GM19099 (cell line): ENCODE measurements around the gene PCK1.

Source experiments
- POLR2A ChIP-seq: IDR thresholded peaks from 3 replicates; pipeline ENCODE4 v1.6.1; 2011; ENCODE audit warnings: low read depth; ENCODE audit not compliant: insufficient read length; ENCODE audit errors: extremely low read depth

PCK1 gene

GRCh38 chr20:57529160-57529585, 31.7 kb upstream of the PCK1 start:
- no peak for TF ChIP-seq POLR2A

- TF ChIP-seq POLR2A, result no peak
These were observed 31.1 kb upstream of the PCK1 start for GRCh38 chr20:57529810-57530209.

DNA sequence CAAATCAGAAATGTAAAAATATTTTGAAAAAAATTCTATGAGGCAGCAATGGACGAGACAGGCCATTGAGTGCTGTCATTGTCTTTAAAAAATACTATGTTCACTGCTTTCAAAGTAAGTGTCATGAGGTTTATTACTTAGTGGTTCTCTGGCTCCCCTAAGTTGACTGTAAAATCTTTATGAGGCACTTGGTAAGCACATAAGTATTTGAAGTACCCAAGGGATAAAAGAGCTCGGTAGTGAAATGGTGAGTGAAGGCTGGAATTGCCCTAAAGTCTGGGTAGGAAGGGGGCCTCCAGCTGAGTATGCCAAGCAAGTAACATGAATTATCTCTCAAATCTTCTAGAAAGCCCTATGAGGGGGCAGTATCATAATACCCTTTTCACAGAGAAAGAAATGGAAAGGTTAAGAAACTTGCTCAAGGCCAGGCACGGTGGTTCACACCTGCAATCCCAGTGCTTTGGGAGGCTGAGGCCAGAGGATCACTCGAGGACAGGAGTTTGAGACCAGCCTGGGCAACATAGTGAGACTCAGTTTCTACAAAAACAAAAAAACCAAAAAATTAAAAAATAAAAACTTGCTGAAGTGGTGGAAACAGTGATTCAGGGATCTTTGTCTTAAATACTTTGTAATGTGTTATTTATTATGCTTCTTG, 30.5 kb upstream of the PCK1 start:
- no peak for TF ChIP-seq POLR2A

GRCh38 chr20:57532104-57532503, 28.8 kb upstream of the PCK1 start:
- TF ChIP-seq POLR2A, result no peak

- TF ChIP-seq POLR2A, result no peak
These were observed 25.6 kb upstream of the PCK1 start for GRCh38 chr20:57535297-57535696.

- TF ChIP-seq POLR2A, result no peak
These were observed 24.7 kb upstream of the PCK1 start for GRCh38 chr20:57536120-57536708.

DNA sequence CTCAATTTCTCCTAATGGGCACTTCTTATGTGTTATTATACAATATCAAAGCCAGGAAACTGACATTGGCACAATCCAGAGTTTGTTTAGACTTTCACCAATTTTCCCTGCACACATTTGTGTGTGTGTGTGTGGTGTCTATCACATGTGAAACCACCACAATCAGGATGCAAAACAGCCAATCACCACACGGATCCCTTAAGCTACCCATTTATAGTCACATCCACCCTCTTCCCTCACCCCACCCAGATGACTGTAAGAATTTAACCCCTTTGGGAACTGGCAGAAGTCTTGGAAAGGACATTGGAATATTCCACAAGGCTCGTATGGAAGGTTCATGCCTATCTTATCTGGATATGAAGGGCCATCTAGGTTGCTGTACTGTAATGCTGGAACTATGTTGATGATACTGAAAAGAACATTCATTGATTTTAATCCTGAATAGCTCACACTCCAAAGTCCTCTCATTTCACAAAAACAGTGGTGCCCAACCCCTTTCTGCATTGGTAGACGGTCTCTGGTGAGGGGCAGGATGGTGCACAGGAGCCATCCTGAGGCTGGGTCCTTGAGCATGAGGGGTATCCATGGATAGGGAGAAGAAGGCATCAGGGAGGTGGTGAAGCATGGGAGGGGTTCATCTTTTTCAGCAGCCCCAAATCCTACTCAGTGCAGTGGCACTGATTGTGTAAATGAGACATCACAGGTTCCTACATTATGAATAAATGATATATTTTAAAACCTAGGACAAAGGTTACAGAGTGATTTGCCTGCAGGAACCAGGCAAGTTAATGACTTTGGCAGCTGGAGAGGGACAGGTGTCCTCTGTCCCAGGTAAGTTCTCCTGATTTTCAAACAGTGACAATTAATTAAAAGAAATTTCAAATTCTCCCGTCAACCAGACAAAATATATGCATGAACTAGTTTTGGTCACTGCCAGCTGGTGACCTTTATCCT, 23.9 kb upstream of the PCK1 start:
- TF ChIP-seq POLR2A, result no peak

DNA sequence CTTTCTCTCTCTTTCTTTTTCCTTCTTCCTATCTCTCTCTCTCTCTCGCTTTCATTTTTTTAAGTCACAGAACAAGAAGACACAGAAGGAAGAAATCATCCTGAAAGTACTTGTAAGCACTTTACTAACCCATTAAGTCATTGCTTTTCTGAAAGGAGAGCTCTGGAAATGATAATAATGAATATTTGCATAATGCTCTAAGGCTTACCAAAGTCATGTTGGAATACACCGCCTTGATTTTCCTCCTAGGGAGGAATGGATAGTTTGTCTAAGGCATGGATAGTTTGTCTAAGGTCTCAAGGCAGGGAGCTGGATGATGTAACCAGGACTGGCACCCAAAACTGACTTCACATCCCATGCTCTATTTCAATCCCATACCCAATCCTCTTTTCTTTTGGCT, 23.1 kb upstream of the PCK1 start:
- no peak for TF ChIP-seq POLR2A

- no peak for TF ChIP-seq POLR2A
These were observed 21.0 kb upstream of the PCK1 start for GRCh38 chr20:57539889-57540288.

DNA sequence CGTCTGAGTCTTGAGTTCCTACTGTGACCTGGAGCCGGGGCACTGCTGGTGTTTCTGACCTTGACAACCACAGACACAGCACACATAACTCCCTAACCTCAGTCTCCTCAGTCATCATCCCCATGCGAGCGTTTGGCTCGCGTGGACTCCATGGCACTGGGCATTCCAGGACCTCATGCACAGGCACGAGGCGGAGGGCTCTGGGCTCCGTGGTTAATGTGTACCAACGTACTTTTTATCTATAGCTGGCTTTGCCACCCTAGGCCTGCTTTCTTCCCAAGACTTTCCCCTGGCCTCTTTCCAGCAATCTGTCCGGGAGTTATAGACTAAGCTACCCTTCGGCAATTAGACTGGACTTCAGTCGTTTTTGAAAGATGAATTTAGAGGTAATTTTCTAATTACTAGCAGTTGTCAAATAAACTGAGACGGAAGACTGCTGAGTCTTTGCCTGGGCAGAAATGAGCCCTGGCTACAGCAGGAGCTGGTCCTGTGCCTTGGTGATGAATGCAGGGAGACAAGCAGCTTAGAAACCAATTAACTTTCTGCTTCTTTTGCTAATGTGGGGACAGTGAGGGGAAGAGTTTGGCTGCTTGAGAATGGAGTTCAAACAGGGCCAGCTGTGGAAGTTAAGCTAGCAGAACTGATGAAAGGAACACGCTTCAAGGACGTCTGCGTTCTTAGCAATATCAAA, 19.9 kb upstream of the PCK1 start:
- no peak for TF ChIP-seq POLR2A

- no peak for TF ChIP-seq POLR2A
These were observed 17.2 kb upstream of the PCK1 start for GRCh38 chr20:57543754-57544153.

DNA sequence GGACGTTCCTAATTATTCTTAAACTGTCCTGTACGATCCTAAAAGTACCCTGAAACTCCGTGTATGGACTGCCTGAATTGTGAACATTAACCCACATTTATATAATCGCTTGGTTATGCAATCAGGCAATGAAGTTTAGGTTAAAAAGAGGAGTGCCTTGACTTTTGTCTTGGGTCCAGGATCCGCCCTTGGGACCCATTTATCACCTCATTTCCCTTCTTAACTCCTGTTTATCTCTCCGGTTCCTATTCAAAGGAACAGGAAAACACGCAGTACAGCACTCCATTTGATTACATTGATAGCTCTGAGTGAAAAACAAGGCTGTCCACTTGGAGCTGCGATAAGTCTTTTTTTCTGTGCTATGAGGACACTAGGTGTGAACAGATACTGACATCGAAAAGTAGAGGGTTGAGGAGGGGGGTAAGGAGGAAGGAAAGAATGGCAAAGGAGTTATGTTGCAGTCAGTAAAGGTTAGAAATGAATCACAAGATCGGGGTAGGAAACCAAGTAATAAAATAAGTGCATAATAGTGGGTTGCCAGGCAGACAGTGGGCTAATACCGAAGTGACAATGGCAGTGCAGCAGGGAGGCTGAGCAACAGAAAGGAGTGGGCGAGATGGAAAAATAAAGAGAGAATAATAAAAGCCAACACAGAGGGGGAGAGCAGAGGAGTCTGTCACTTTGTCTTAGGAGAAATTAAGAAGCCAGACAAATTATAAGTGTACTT, 15.9 kb upstream of the PCK1 start:
- no peak for TF ChIP-seq POLR2A

DNA sequence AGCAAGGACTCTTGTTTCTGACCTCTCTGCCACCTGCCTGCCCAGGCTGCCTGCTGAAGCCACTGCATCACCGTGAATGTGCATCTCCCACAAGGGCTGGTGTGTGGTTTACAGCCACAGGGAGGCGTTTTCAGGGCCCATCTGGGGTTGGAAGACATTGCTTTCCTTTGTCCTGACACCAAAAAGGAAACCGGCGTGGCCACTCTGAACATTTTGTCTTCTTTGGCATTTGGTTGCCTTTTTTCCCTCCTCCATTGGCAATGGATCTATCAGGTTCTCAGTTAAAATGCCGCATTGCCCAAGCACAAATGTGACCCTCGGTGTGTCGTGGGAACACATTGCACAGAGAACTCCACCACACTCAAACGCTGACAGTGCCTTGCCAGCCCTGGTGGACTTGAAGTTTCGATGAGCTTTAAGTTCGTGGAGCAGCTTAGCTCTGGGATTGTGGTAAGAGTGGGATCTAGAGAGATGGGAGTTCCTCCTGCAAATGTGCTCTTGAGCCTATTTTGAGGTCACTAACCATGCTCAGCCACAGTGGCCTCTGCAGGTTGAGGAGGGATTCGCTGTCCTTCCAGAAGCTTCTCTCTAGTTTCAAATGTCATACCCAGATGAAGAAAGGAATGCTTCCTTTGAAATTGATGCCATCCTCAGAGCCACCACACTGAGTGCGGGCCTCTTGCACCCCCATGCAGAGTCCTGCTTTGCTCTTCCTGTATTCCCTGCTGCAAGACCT, 14.8 kb upstream of the PCK1 start:
- TF ChIP-seq POLR2A, result no peak
